IPS-18c (cell line): Measurements from ENCODE around the gene EPHA7.

ENCODE experiments used
- H3K4me3 ChIP-seq: 2 replicates; pipeline ENCODE4 v1.7.0; 2013; ENCODE audit warnings: low read depth, mild to moderate bottlenecking, low read length, moderate library complexity; ENCODE audit not compliant: insufficient read depth
- H3K9me3 ChIP-seq: one replicate; pipeline ENCODE4 v1.6.1; 2013; ENCODE audit warnings: mild to moderate bottlenecking, low read length, moderate library complexity; ENCODE audit not compliant: control insufficient read depth, insufficient read depth

Gene EPHA7

DNA sequence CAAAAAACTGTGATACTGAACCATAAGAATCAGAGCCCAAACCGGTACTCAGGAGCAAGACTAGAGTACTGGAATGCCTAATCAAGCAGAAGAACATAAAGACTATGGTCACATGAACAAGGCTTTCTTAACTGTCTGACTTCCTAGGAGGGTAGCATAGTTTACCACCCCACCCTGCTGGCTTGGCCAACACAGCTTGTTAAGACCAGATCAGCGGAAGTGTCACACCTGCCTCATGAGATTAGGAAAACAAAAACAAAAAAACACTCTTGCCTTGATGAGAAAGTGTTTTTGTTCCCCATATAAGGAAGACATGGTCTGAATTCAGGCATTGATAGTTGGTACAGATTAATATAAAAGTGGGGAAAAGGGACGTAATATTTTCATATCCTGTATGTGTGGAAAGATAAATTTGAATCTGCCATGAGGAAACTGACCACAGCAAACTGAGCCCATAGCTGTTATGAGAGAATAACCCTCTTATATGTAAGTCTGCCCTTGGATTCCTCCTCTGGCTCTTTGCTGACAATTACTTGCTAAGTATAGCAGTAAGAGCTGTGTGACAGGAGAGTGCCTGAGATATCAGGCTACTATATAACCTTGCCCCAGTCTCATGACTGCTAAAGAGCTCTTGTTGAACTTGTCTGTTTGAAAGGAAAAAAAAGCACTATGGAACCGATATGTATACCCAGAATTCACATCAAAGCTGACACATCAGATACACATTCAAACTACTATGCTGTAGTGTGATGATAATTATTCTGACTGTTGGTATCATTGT is 197.1 kb downstream of the EPHA7 start:
- H3K4me3 ChIP-seq = no peak overlapping the region
- no peaks in the 10 kb centered on the region for H3K9me3 ChIP-seq

GRCh38 chr6:93219447-93219846 is 199.9 kb downstream of the EPHA7 start:
- Histone ChIP-seq H3K4me3 (no peak overlapping the region), H3K9me3 (no peaks in the 10 kb centered on the region)

- Histone ChIP-seq H3K4me3 (no peak overlapping the region), H3K9me3 (no peaks in the 10 kb centered on the region)
Observed at GRCh38 chr6:93218096-93218495, 201.3 kb downstream of the EPHA7 start.

GRCh38 chr6:93213028-93213427 is 206.3 kb downstream of the EPHA7 start:
- H3K4me3 ChIP-seq = no peak overlapping the region

DNA sequence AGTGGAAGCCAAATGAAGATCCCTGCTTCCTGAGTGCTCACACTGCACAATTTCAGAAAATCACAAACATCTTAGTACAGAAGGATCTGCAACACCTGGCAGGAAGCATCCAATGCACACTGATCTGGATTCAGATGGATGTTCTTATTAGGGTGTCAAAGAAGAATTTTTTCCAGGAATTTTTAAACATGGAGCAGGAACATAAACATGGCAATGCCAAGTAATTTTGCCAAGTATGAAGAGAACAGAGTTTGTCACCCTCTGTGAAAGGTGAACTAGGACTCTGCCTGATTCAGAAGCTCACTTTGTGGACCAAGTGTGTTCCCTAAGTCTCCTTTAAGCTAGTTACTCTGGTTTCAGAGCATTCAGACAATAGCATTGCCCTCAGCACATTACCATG is 208.5 kb downstream of the EPHA7 start:
- Histone ChIP-seq H3K4me3 (no peak overlapping the region), H3K9me3 (no peaks in the 10 kb centered on the region)

More at GRCh38 chr6:93213028-93213427, 206.3 kb downstream of the EPHA7 start:
- H3K9me3 ChIP-seq = no peaks in the 10 kb centered on the region

GRCh38 chr6:93209358-93209757 is 210.0 kb downstream of the EPHA7 start:
- H3K9me3 ChIP-seq = no peaks in the 10 kb centered on the region
- H3K4me3 ChIP-seq = no peak overlapping the region

- Histone ChIP-seq H3K9me3 (no peaks in the 10 kb centered on the region), H3K4me3 (no peak overlapping the region)
Observed at GRCh38 chr6:93196406-93196970, 222.9 kb downstream of the EPHA7 start.

- no peak overlapping the region for H3K4me3 ChIP-seq
- no peaks in the 10 kb centered on the region for H3K9me3 ChIP-seq
Observed at GRCh38 chr6:93194480-93194879, 224.9 kb downstream of the EPHA7 start.

- no peaks in the 10 kb centered on the region for H3K9me3 ChIP-seq
- no peak overlapping the region for H3K4me3 ChIP-seq
Observed at GRCh38 chr6:93193868-93194267, 225.5 kb downstream of the EPHA7 start.
